Tibial nerve (tissue), 4 donors: Measurements from ENCODE around the gene ALPI.

ENCODE experiments used
- EP300 ChIP-seq, 2 donors: sonication (generic); formaldehyde crosslinking; IDR thresholded peaks; one replicate each; pipeline ENCODE4 v1.6.1; 2017; ENCODE audit warnings: antibody characterized with exemption in 2 of 2, mild to moderate bottlenecking in 1 of 2
- POLR2A ChIP-seq, 2 donors: fragments of 450-650 bp; IDR thresholded peaks; one replicate each; pipeline ENCODE4 v1.6.1; 2017; ENCODE audit warnings: antibody characterized with exemption in 2 of 2, mild to moderate bottlenecking in 2 of 2, moderate library complexity in 2 of 2
- TF ChIP-seq, protein P1 (sequence below), 5 experiments: fragments of 200-600 bp in 3 of 5; fragments of 450-650 bp in 2 of 5; sonication (generic) in 3 of 5; IDR thresholded peaks; one replicate each; pipeline ENCODE4 v1.5.1; 2016 to 2019; ENCODE audit warnings: antibody characterized with exemption in 5 of 5, mild to moderate bottlenecking in 3 of 5, moderate library complexity in 2 of 5

DNA sequence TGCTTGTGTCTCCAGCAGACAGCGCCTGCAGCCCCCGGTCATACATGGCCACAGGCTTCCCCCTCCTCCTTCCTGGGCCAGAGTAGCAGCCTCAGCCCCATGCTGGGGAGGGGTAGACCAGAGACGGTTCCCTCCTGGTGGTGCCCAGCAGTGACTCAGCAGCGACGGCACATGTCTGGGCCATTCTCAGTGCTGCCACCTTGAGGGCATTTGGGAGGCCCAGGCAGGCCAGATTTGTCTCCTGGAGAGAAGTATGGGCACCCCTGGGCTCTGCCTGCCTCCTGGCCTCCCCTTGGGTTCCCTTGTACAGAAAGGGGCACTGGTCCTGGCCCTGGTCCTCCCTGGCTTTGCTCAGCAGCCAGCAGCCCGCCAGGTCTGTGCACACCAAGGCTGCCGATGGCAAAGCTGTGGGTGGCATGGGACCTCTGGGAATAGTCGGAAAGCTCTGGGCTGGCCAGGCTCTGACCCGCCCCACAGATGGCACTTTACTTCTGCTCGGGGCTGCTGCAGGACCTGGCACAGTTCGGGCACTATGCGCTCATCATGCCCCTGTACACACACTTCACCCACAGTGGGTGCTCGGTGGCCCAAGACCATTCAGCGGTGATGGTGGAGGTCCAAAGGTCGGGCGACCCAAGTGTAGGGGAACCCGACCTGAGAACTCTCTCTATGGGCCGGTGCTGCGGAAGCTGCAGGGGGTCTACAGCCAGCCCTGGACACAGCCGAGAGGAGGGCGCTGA is 11.4 kb upstream of the ALPI start:
- TF ChIP-seq, protein P1, sequence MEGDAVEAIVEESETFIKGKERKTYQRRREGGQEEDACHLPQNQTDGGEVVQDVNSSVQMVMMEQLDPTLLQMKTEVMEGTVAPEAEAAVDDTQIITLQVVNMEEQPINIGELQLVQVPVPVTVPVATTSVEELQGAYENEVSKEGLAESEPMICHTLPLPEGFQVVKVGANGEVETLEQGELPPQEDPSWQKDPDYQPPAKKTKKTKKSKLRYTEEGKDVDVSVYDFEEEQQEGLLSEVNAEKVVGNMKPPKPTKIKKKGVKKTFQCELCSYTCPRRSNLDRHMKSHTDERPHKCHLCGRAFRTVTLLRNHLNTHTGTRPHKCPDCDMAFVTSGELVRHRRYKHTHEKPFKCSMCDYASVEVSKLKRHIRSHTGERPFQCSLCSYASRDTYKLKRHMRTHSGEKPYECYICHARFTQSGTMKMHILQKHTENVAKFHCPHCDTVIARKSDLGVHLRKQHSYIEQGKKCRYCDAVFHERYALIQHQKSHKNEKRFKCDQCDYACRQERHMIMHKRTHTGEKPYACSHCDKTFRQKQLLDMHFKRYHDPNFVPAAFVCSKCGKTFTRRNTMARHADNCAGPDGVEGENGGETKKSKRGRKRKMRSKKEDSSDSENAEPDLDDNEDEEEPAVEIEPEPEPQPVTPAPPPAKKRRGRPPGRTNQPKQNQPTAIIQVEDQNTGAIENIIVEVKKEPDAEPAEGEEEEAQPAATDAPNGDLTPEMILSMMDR (IDR thresholded peaks at IDR 0.05) = peak in 2 of 5 experiments; percentile 22 to 24
- TF ChIP-seq POLR2A (IDR thresholded peaks at IDR 0.05) = no peak
- TF ChIP-seq EP300 (IDR thresholded peaks at IDR 0.05) = no peak
